ENCODE results near the gene DARS1.
A peak's percentile ranks its signal among the peaks of the same experiment; 100 is the strongest.
"Not testable (repeated sequence)": the region's sequence is repeated elsewhere in the genome, so short reads cannot be mapped to it uniquely, and the experiment has no call there.

Gene DARS1

GRCh38 chr2:135935914-135936313, 49.5 kb downstream of the DARS1 start:
- no peak for DNase-seq

- no peak for DNase-seq
These were observed 53.5 kb downstream of the DARS1 start for GRCh38 chr2:135931776-135932443.

- no peak for DNase-seq
These were observed 58.8 kb downstream of the DARS1 start for GRCh38 chr2:135926605-135927004.

GRCh38 chr2:135925571-135925970, 59.9 kb downstream of the DARS1 start:
- DNase-seq: no peak

- no peak for DNase-seq
These were observed 69.2 kb downstream of the DARS1 start for GRCh38 chr2:135916207-135916606.

- no peak for DNase-seq
These were observed 70.9 kb downstream of the DARS1 start for GRCh38 chr2:135914485-135914884.

GRCh38 chr2:135913727-135914365, 71.6 kb downstream of the DARS1 start:
- no peak for DNase-seq

- no peak for DNase-seq
These were observed 75.5 kb downstream of the DARS1 start for GRCh38 chr2:135909976-135910375.

GRCh38 chr2:135905679-135906078, 79.7 kb downstream of the DARS1 start:
- no peak for DNase-seq

- no peak for DNase-seq
These were observed 81.0 kb downstream of the DARS1 start for GRCh38 chr2:135904341-135904989.

- no peak for DNase-seq
These were observed 81.8 kb downstream of the DARS1 start for GRCh38 chr2:135903650-135904049.

GRCh38 chr2:135899567-135899966, 85.9 kb downstream of the DARS1 start:
- DNase-seq: no peak

- DNase-seq: no peak
These were observed 87.1 kb downstream of the DARS1 start for GRCh38 chr2:135898234-135898786.

- DNase-seq: no peak
These were observed 90.5 kb downstream of the DARS1 start for GRCh38 chr2:135894930-135895329.

- DNase-seq: no peak
These were observed 92.0 kb downstream of the DARS1 start for GRCh38 chr2:135893374-135893794.

- DNase-seq: no peak
These were observed 94.6 kb downstream of the DARS1 start for GRCh38 chr2:135890835-135891234.

- DNase-seq: no peak
These were observed 95.3 kb downstream of the DARS1 start for GRCh38 chr2:135890149-135890548.

- DNase-seq: not testable (repeated sequence)
These were observed 96.8 kb downstream of the DARS1 start for GRCh38 chr2:135888587-135888986.

- DNase-seq: no peak
These were observed 99.7 kb downstream of the DARS1 start for GRCh38 chr2:135885709-135886108.

GRCh38 chr2:135882415-135882814, 103.0 kb downstream of the DARS1 start:
- no peak for DNase-seq

GRCh38 chr2:135876770-135877169, 108.7 kb downstream of the DARS1 start:
- not testable (repeated sequence) for DNase-seq

GRCh38 chr2:135876066-135876711, 109.2 kb downstream of the DARS1 start, which contains the start of gene MCM6:
MCM6 (minus strand) TSS chr2:135876443; CDS start chr2:135876365, 78 bp downstream.
- DNase-seq: peak; percentile 97

- DNase-seq: peak; percentile 72
These were observed 109.8 kb downstream of the DARS1 start for GRCh38 chr2:135875491-135876065.

Measured in activated CD4-positive, CD25-positive, alpha-beta regulatory T cell treated with anti-CD3 and anti-CD28 coated beads, Interleukin-2, amount 50 U/mL, for 72 hours (primary cell).